CD8-positive, alpha-beta memory T cell (primary cell): ENCODE data around the gene ZNF787. TPM values are rescaled to one million over a fixed set of nuclear protein-coding genes. Genes with fewer than 3 reads are reported as not detected.
A peak's percentile ranks its signal among the peaks of the same experiment; 100 is the strongest.

Experiments used
- CTCF ChIA-PET: fragments of 350-600 bp; sonication (Branson Sonifier 250); formaldehyde crosslinking; loops from one replicate; lab custom pipeline; 2021; ENCODE audit warnings: antibody characterized with exemption; lab: Charles Lee
- POLR2A ChIA-PET: fragments of 350-600 bp; sonication (Branson Sonifier 250); formaldehyde crosslinking; loops from one replicate; lab custom pipeline; 2021; ENCODE audit warnings: antibody characterized with exemption; lab: Charles Lee
- DNase-seq, 5 donors: peaks; one replicate each; pipeline versions ENCODE4 v3.0.0 to v3.0.0-alpha.2; 2020 to 2022; ENCODE audit warnings: mixed read lengths in 1 of 5
- H3K27ac ChIP-seq: one replicate; pipeline ENCODE4 v1.7.0; 2013; ENCODE audit warnings: low read depth, mild to moderate bottlenecking, low read length, moderate library complexity
- H3K27me3 ChIP-seq: 2 replicates; pipeline ENCODE4 v1.7.0; 2013; ENCODE audit warnings: low read length, mild to moderate bottlenecking; ENCODE audit not compliant: insufficient read depth, poor library complexity, severe bottlenecking
- H3K36me3 ChIP-seq: 2 replicates; pipeline ENCODE4 v1.7.0; 2013; ENCODE audit warnings: mild to moderate bottlenecking, low read length, moderate library complexity; ENCODE audit not compliant: insufficient read depth
- H3K4me1 ChIP-seq: 2 replicates; pipeline ENCODE4 v1.7.0; 2013; ENCODE audit warnings: mild to moderate bottlenecking, low read length, moderate library complexity; ENCODE audit not compliant: insufficient read depth
- H3K4me3 ChIP-seq: 2 replicates; pipeline ENCODE4 v1.7.0; 2013; ENCODE audit warnings: mild to moderate bottlenecking, low read length
- H3K9me3 ChIP-seq: 2 replicates; pipeline ENCODE4 v1.7.0; 2013; ENCODE audit warnings: mild to moderate bottlenecking, low read length
- H3K27ac Mint-ChIP-seq, 8 donors: one replicate each; pipeline ENCODE4 v1.8.0; 2020 to 2021; ENCODE audit warnings: mixed read lengths in 8 of 8, mild to moderate bottlenecking in 6 of 8, inconsistent platforms in 3 of 8, moderate library complexity in 3 of 8
- H3K27me3 Mint-ChIP-seq, 2 donors: one replicate each; pipeline ENCODE4 v1.8.0; 2020 to 2021; ENCODE audit warnings: mixed read lengths in 2 of 2, mild to moderate bottlenecking in 1 of 2, moderate library complexity in 1 of 2
- H3K36me3 Mint-ChIP-seq, 3 donors: one replicate each; pipeline ENCODE4 v1.8.0; 2020 to 2021; ENCODE audit warnings: mixed read lengths in 3 of 3, inconsistent platforms in 1 of 3, mild to moderate bottlenecking in 1 of 3
- H3K4me1 Mint-ChIP-seq, 3 donors: one replicate each; pipeline ENCODE4 v1.8.0; 2020 to 2021; ENCODE audit warnings: mixed read lengths in 3 of 3, inconsistent platforms in 1 of 3, mild to moderate bottlenecking in 1 of 3
- H3K4me3 Mint-ChIP-seq, 7 donors: one replicate each; pipeline ENCODE4 v1.8.0; 2020 to 2021; ENCODE audit warnings: mixed read lengths in 7 of 7, mild to moderate bottlenecking in 6 of 7, moderate library complexity in 4 of 7, inconsistent platforms in 2 of 7
- H3K9me3 Mint-ChIP-seq, 5 donors: one replicate each; pipeline ENCODE4 v1.8.0; 2020 to 2022; ENCODE audit warnings: mixed read lengths in 5 of 5, mild to moderate bottlenecking in 3 of 5, moderate library complexity in 2 of 5, inconsistent platforms in 1 of 5
- polyA plus RNA-seq: library from polyadenylated mRNA; unstranded; fragments of 300-500 nt; fragmentation: Illumina TruSeq; gene quantifications from one replicate; pipeline ENCODE4 v1.2.3, GENCODE V29; 2021
- total RNA-seq, 2 experiments: library from RNA; stranded (reverse); gene quantifications; one replicate each; pipeline ENCODE4 v1.2.3, GENCODE V29; 2021

Gene ZNF787
- total and polyA plus RNA-seq, 3 experiments from 2014 or later, result 2.8 to 38.7 (median 34.7) TPM

DNA sequence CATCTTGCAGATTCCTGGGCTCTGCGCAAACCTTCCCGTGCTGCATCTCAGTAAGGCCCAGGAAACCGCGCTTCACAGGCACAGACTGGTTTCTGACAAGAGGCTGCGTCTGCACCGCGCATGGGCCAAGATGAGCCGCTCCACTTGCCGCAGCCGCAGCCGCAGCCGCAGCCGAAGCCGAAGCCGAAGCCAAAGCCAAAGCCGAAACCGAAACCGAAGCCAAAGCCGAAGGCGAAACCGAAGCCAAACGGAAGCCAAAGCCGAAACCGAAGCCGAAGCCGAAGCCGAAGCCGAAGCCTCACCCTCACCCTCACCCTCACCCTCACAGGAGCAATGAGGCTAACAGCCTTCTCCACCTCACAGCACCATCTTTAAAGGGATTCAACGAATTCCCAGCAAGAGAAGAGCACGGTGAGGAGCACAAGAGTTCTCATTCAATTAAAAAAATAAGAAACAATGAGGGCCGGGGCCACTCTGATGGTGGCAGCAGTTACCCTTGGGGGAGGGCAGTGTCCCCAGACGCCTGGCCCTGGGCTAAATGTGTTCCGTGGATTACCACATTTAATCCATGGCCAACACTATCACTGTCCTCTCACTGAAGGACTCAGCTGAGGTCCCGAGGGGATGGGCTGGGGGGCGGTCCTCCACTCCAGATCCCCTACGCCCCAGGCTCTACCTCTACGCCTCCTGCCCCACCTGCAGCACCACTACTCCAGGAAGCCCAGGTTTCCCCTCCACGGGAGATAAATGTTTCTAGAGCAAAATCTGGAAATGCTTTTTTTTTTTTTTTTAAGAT, 29.1 kb downstream of the ZNF787 start:
- Mint-ChIP-seq H3K9me3 (no peaks in the 10 kb centered on the region), H3K4me1 (peaks cover 10 to 16% (median 15%) of the 10 kb centered on the region in 3 donors), H3K27ac (peak overlapping the region in 1 of 8 donors; percentile 64), H3K4me3 (peak overlapping the region in 1 of 7 donors; percentile 22), H3K36me3 (peaks cover 0 to 47% (median 5%) of the 10 kb centered on the region in 3 donors), H3K27me3 (no peaks in the 10 kb centered on the region)
- CTCF ChIA-PET, result interaction anchor here (1.0 to 1.5 kb wide), 2 partner anchors 11 to 26 kb away, joined by 3 read pairs; no protein-coding TSS in a partner anchor
- no peaks in the 10 kb centered on the region for H3K9me3 ChIP-seq
- peaks cover 4% of the 10 kb centered on the region for H3K36me3 ChIP-seq
- no peaks in the 10 kb centered on the region for H3K4me1 ChIP-seq
- no peak overlapping the region for H3K4me3 ChIP-seq
- DNase-seq, result no peak
- POLR2A ChIA-PET, result interaction anchor here (0.7 kb wide), 1 partner anchor 753 kb away, joined by 4 read pairs; no protein-coding TSS in a partner anchor
- no peaks in the 10 kb centered on the region for H3K27me3 ChIP-seq
- H3K27ac ChIP-seq, result no peak overlapping the region

DNA sequence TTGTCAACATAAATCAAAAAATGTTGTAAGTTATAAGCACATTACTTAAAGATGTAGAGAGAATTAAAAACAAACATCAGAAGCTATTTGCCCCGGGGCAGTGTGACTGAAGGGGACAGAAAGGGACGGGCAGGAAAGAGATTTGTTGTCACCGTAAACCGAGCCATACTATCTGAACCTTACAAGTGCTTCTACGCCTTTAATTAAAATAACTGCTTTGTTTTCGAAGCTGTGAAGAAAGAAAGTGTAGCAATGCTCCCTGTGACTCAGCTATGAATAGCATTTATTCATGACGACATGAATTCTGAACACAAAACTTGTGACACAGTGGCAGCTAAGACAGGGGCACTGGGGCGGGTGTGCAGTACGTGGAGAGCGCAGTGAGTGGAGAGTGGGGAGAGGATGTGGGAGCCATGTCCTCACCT, 30.0 kb downstream of the ZNF787 start:
- Histone ChIP-seq H3K36me3 (peaks cover 4% of the 10 kb centered on the region), H3K4me3 (no peak overlapping the region), H3K27me3 (no peaks in the 10 kb centered on the region), H3K4me1 (no peaks in the 10 kb centered on the region), H3K27ac (no peak overlapping the region), H3K9me3 (no peaks in the 10 kb centered on the region)
- POLR2A ChIA-PET, result no interaction called here
- H3K36me3 Mint-ChIP-seq, result peaks cover 0 to 46% (median 5%) of the 10 kb centered on the region in 3 donors
- H3K27ac Mint-ChIP-seq, result peak overlapping the region in 3 of 8 donors; percentile 43 to 64 (median 58)
- no peak for DNase-seq
- H3K4me1 Mint-ChIP-seq, result peaks cover 10 to 16% (median 15%) of the 10 kb centered on the region in 3 donors
- CTCF ChIA-PET, result interaction anchor here (1.0 to 1.5 kb wide), 2 partner anchors 10 to 25 kb away, joined by 3 read pairs; no protein-coding TSS in a partner anchor
- H3K9me3 Mint-ChIP-seq, result no peaks in the 10 kb centered on the region
- H3K27me3 Mint-ChIP-seq, result no peaks in the 10 kb centered on the region
- H3K4me3 Mint-ChIP-seq, result peak overlapping the region in 1 of 7 donors; percentile 23

DNA sequence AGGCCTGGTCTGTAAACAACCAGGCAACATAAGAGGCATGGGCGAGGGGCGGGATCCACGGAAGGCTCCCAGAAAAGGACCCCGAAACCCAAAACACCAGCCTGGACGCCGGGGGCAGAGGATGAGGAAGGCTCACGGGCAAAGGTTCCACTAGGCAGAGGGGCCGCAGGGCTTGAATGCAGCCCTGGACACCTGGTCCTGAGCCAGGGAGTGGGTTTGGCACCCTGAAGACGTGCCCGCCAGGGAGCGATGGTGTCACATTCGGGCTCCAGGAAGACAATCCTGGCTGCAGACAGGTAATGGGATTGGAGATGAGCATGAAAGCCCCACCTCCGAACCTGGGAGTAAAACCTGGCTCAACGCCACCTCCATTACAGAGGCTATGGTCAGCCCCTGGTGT, 31.8 kb downstream of the ZNF787 start:
- Histone ChIP-seq H3K27me3 (no peaks in the 10 kb centered on the region), H3K9me3 (no peaks in the 10 kb centered on the region), H3K4me3 (no peak overlapping the region), H3K4me1 (no peaks in the 10 kb centered on the region), H3K27ac (no peak overlapping the region), H3K36me3 (peaks cover 4% of the 10 kb centered on the region)
- Mint-ChIP-seq H3K4me1 (peaks cover 10 to 13% (median 12%) of the 10 kb centered on the region in 3 donors), H3K27me3 (no peaks in the 10 kb centered on the region), H3K4me3 (no peak overlapping the region), H3K27ac (no peak overlapping the region), H3K9me3 (no peaks in the 10 kb centered on the region), H3K36me3 (peaks cover 0 to 34% (median 5%) of the 10 kb centered on the region in 3 donors)
- DNase-seq, result no peak
- ChIA-PET CTCF (interaction anchor here (1.2 kb wide), 1 partner anchor 13 kb away, joined by 4 read pairs; no protein-coding TSS in a partner anchor), POLR2A (no interaction called here)

DNA sequence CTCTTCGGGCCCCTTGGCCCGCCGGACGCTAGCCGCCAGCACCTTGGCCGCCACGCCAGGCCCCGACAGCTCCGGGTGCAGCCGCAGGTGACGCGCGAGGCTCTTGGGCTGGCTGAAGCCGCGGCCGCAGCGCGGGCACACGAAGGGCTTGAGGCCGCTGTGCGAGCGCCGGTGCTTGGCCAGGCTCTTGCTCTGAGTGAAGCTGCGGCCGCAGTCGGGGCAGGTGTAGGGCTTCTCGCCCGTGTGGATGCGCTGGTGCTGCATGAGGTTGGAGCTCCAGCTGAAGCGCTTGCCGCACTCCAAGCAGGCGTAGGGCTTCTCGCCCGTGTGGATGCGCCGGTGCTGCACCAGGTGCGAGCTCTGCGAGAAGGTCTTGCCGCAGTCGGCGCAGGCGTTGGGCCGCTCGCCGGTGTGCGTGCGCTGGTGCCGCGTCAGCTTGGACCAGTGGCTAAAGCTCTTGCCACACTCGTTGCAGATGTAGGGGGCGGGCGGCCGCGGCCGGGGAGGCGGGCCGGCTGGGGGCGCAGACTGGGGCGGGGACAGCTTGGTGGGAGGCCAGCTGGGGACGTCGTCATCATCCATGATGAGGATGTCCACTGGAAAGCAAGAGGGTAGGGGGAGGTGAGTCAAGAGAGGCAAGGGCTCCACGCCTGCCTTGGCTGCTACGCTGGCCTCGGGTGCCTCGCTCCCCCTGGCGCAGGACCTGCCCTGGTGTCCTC, 32.4 kb downstream of the ZNF787 start:
- no peaks in the 10 kb centered on the region for H3K4me1 ChIP-seq
- no peaks in the 10 kb centered on the region for H3K9me3 Mint-ChIP-seq
- H3K36me3 Mint-ChIP-seq, result peaks cover 0 to 32% (median 5%) of the 10 kb centered on the region in 3 donors
- H3K36me3 ChIP-seq, result peaks cover 4% of the 10 kb centered on the region
- no peak overlapping the region for H3K27ac ChIP-seq
- no peaks in the 10 kb centered on the region for H3K27me3 Mint-ChIP-seq
- H3K4me3 Mint-ChIP-seq, result no peak overlapping the region
- H3K27ac Mint-ChIP-seq, result no peak overlapping the region
- H3K4me3 ChIP-seq, result no peak overlapping the region
- ChIA-PET POLR2A (no interaction called here), CTCF (no interaction called here)
- H3K4me1 Mint-ChIP-seq, result peaks cover 10 to 13% (median 11%) of the 10 kb centered on the region in 3 donors
- no peaks in the 10 kb centered on the region for H3K9me3 ChIP-seq
- no peaks in the 10 kb centered on the region for H3K27me3 ChIP-seq
- DNase-seq, result no peak

DNA sequence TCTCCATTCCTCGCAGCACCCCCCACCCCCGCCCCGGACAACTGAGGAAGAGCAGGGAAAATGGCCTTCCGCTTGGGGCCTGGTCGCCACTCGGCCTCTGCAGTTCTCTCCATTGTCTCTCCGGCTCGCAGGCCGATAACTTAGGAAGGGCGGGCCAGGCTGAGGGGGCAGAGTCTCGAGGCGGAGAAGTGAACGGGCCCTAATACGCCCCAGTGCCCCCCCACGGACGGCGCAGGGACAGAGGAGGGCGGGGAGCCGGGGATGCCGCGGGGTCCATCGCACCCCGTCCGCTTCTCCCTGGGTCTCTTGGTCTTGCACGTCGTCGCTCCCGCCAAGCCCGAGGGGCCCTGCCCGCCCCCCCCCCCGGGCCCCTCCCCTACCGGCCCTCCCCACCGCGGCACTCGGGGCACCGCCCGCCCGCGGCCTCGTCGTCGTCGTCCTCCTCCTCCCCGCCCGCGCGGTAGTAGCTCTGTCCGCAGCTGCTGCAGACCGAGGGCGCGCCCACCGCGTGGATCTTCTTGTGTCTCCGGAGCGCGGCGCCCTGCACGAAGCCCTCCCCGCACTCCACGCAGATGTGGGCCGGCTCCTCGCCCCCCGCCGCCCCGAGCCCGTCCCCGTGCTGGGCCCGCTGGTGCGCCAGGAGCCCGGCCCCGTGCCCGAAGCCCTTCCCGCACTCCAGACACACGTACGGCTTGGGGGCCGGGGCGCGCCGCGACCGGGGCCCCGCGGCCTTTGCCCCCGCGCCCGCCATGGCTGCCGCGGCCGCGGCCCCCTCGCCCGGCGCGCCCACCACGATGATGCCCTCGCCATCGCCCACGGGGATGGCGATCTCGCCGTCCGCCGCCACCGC, 33.2 kb downstream of the ZNF787 start:
- no peaks in the 10 kb centered on the region for H3K27me3 ChIP-seq
- H3K27ac Mint-ChIP-seq, result no peak overlapping the region
- DNase-seq, result no peak
- peaks cover 7 to 10% (median 10%) of the 10 kb centered on the region in 3 donors for H3K4me1 Mint-ChIP-seq
- no peaks in the 10 kb centered on the region for H3K9me3 ChIP-seq
- CTCF ChIA-PET, result no interaction called here
- H3K9me3 Mint-ChIP-seq, result no peaks in the 10 kb centered on the region
- no peak overlapping the region for H3K4me3 Mint-ChIP-seq
- H3K36me3 ChIP-seq, result peaks cover 4% of the 10 kb centered on the region
- peaks cover 0 to 30% (median 5%) of the 10 kb centered on the region in 3 donors for H3K36me3 Mint-ChIP-seq
- no peak overlapping the region for H3K4me3 ChIP-seq
- POLR2A ChIA-PET, result no interaction called here
- no peaks in the 10 kb centered on the region for H3K27me3 Mint-ChIP-seq
- no peak overlapping the region for H3K27ac ChIP-seq
- H3K4me1 ChIP-seq, result no peaks in the 10 kb centered on the region

DNA sequence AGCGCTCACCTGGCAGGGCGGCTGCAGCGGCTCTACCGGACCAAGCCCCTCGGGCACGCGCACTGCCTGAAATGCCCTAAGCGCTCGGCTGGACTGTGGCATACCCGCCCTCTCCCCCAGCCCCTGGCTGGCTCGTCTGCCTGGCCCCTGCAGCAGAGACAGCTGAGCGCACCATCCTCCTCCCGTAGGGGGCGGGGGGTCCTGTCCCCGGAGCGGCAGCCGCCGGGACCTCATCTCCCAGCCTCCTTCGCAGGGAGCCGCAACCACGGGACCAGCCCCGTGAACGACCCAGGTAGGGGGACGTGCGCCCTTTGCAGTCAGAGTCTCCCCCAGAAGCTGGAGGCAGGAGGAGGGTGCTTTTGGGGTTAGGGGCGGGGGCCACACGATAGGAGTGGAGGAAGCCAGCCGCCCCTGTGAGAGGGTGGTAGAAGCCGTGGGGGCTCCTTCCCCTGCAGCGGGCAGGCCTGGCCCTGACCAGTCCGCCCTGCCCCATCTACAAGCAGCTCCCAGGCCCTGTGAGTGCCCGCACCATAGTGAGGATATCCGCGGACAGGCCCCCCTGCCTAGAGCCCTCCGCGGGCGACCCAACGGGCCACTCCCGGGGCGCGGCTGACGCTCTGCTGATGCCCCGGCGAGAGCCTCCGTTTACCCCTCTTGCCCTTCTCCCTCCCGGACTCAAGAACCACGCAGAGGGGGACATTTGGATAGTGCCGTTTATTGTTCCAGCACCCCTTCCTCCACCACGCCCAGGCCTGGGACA, 34.2 kb downstream of the ZNF787 start:
- Mint-ChIP-seq H3K9me3 (no peaks in the 10 kb centered on the region), H3K27me3 (peaks cover 0 to 2% of the 10 kb centered on the region in 2 donors), H3K36me3 (peaks cover 0 to 30% (median 5%) of the 10 kb centered on the region in 3 donors), H3K4me1 (peaks cover 7 to 10% (median 8%) of the 10 kb centered on the region in 3 donors), H3K4me3 (no peak overlapping the region), H3K27ac (peak overlapping the region in 1 of 8 donors; percentile 83)
- Histone ChIP-seq H3K4me3 (no peak overlapping the region), H3K27ac (no peak overlapping the region), H3K9me3 (no peaks in the 10 kb centered on the region), H3K4me1 (no peaks in the 10 kb centered on the region), H3K36me3 (peaks cover 4% of the 10 kb centered on the region), H3K27me3 (no peaks in the 10 kb centered on the region)
- no peak for DNase-seq
- ChIA-PET POLR2A (no interaction called here), CTCF (no interaction called here)
